ENCODE results near the gene PHACTR1. TPM values are rescaled to one million over a fixed set of nuclear protein-coding genes. Genes with fewer than 3 reads are reported as not detected.

PHACTR1 gene
- total RNA-seq, 1 experiment from 2014 or later: 2.6 TPM

DNA sequence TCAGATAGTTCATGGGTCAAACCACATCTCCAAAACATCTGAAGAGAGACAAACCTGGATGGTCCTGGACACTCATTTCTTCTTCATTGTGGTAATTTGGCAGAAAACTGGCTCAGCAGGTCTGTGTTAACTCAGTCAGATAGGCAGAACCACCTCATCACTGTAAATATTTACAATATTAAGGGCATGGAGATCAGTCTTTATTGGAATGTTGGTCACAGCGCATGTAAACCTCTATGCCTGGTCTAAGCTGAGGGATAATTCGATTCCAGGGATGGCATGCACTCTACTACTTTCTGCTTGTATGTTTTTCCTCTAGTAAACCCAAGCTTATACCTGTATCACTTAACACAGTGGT, 615.8 kb downstream of the PHACTR1 start:
- Histone ChIP-seq H3K9me3 (ENCODE audit: low read depth, low read length, poor library complexity, severe bottlenecking) (no peaks in the 10 kb centered on the region), H3K27me3 (replicated peaks; ENCODE audit: insufficient read depth, low read depth, low read length, poor library complexity) (no peaks in the 10 kb centered on the region), H3K4me1 (ENCODE audit: insufficient read depth, low read length, poor library complexity, severe bottlenecking) (peaks cover 8% of the 10 kb centered on the region), H3K4me3 (ENCODE audit: low read depth, low read length, poor library complexity, severe bottlenecking) (no peak overlapping the region), H3K36me3 (ENCODE audit: insufficient read depth, low read length, poor library complexity, severe bottlenecking) (no peaks in the 10 kb centered on the region), H3K27ac (ENCODE audit: low read depth, low read length, poor library complexity, severe bottlenecking) (no peak overlapping the region)
- no peak for DNase-seq (ENCODE audit: low spot score)
- CTCF ChIA-PET: no interaction called here
- POLR2A ChIA-PET (ENCODE audit: low non-redundant PET): no interaction called here
- intact Hi-C loops (cut with micrococcal nuclease; ENCODE audit: unreplicated experiment): loop anchor here (5.0 kb wide), 1 partner anchor 420 kb away; no protein-coding TSS in a partner anchor
- no TSS peak for BruUV-seq (replicated peaks)
- TF ChIP-seq EZH2 (IDR thresholded peaks at IDR 0.05; ENCODE audit: borderline replicate concordance, low read depth, low read length, poor library complexity, severe bottlenecking) (no peak), CTCF (conservative IDR thresholded peaks at IDR 0.05; ENCODE audit: low read depth, low read length) (no peak)

DNA sequence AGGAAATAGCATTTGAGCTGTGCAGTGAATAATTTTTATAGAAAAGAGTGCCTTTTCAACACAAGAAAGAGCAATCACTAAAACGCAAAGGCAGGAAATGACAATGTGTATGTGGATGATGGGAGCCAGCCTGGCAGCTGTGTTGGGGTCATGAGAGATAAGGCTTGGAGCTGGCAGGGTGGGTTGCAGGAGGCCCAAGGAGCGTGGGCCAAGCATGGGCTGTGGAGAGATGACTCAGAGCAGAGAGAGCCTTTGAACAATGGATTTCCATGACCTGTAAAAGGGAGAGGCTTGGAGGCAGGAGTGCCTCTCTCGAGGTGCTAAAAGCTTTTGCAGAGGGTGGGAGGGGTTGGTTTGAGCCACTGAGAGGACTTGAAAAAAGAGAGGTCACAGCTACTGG, 618.4 kb downstream of the PHACTR1 start:
- intact Hi-C loops (cut with micrococcal nuclease; ENCODE audit: unreplicated experiment): loop anchor here (5.0 kb wide), 1 partner anchor 423 kb away; no protein-coding TSS in a partner anchor
- no peak for DNase-seq (ENCODE audit: low spot score)
- no peak for TF ChIP-seq CTCF (conservative IDR thresholded peaks at IDR 0.05; ENCODE audit: low read depth, low read length)
- no peak for TF ChIP-seq EZH2 (IDR thresholded peaks at IDR 0.05; ENCODE audit: borderline replicate concordance, low read depth, low read length, poor library complexity, severe bottlenecking)
- CTCF ChIA-PET: interaction anchor here (0.5 to 1.7 kb wide), 2 partner anchors 189 to 280 kb away, joined by 3 to 5 read pairs; partner anchors contain the start of gene NOL7
- BruUV-seq (replicated peaks): no TSS peak
- Histone ChIP-seq H3K27me3 (replicated peaks; ENCODE audit: insufficient read depth, low read depth, low read length, poor library complexity) (no peaks in the 10 kb centered on the region), H3K9me3 (ENCODE audit: low read depth, low read length, poor library complexity, severe bottlenecking) (no peaks in the 10 kb centered on the region), H3K4me1 (ENCODE audit: insufficient read depth, low read length, poor library complexity, severe bottlenecking) (no peaks in the 10 kb centered on the region), H3K36me3 (ENCODE audit: insufficient read depth, low read length, poor library complexity, severe bottlenecking) (no peaks in the 10 kb centered on the region), H3K27ac (ENCODE audit: low read depth, low read length, poor library complexity, severe bottlenecking) (no peak overlapping the region), H3K4me3 (ENCODE audit: low read depth, low read length, poor library complexity, severe bottlenecking) (no peak overlapping the region)
- POLR2A ChIA-PET (ENCODE audit: low non-redundant PET): no interaction called here

DNA sequence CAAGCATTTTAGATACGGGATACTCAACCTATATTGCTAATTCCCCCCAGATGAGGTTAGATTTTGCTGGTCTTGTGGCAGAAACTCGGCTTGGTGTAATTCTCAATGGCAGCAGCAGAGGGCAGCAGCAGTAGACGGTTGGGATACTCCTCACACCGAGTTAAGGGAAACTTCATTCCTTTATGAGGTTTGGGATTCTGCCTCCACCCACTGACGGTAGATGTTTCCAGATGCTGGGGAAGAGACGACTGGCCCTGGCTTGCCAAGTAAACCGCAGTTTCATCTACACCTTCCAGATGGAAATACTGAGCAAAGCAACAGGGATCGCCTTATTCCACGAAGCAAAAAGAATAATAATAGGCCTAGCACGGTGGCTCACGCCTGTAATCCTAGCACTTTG, 620.0 kb downstream of the PHACTR1 start:
- CTCF ChIA-PET: no interaction called here
- intact Hi-C loops (cut with micrococcal nuclease; ENCODE audit: unreplicated experiment): loop anchor here (1.0 to 2.0 kb wide), 4 partner anchors 151 to 730 kb away; partner anchors contain the start of genes GFOD1 and NOL7

More for the DNA sequence above, 620.0 kb downstream of the PHACTR1 start:
- H3K27ac ChIP-seq (ENCODE audit: low read depth, low read length, poor library complexity, severe bottlenecking): no peak overlapping the region
- H3K4me1 ChIP-seq (ENCODE audit: insufficient read depth, low read length, poor library complexity, severe bottlenecking): no peaks in the 10 kb centered on the region
- no peaks in the 10 kb centered on the region for H3K27me3 ChIP-seq (replicated peaks; ENCODE audit: insufficient read depth, low read depth, low read length, poor library complexity)
- no peaks in the 10 kb centered on the region for H3K36me3 ChIP-seq (ENCODE audit: insufficient read depth, low read length, poor library complexity, severe bottlenecking)
- no peak overlapping the region for H3K4me3 ChIP-seq (ENCODE audit: low read depth, low read length, poor library complexity, severe bottlenecking)
- DNase-seq (ENCODE audit: low spot score): peak; percentile 89
- no peak for TF ChIP-seq EZH2 (IDR thresholded peaks at IDR 0.05; ENCODE audit: borderline replicate concordance, low read depth, low read length, poor library complexity, severe bottlenecking)
- peak; percentile 91 for TF ChIP-seq CTCF (conservative IDR thresholded peaks at IDR 0.05; ENCODE audit: low read depth, low read length)
- no peaks in the 10 kb centered on the region for H3K9me3 ChIP-seq (ENCODE audit: low read depth, low read length, poor library complexity, severe bottlenecking)
- POLR2A ChIA-PET (ENCODE audit: low non-redundant PET): no interaction called here
- BruUV-seq (replicated peaks): no TSS peak
